IPS-15b (cell line): ENCODE measurements around the gene NEDD4.
"Not testable (repeated sequence)": the region's sequence is repeated elsewhere in the genome, so short reads cannot be mapped to it uniquely, and the experiment has no call there.

Experiments
- H3K27me3 ChIP-seq: one replicate; pipeline ENCODE4 v1.6.1; 2013; ENCODE audit warnings: low read length; ENCODE audit not compliant: control insufficient read depth, insufficient read depth
- H3K36me3 ChIP-seq: one replicate; pipeline ENCODE4 v1.6.1; 2013; ENCODE audit warnings: low read length; ENCODE audit not compliant: control insufficient read depth, insufficient read depth
- H3K4me1 ChIP-seq: one replicate; pipeline ENCODE4 v1.6.1; 2013; ENCODE audit warnings: mild to moderate bottlenecking, low read length; ENCODE audit not compliant: control insufficient read depth, insufficient read depth
- H3K4me3 ChIP-seq: one replicate; pipeline ENCODE4 v1.5.1; 2013; ENCODE audit warnings: low read depth, low read length
- H3K9ac ChIP-seq: one replicate; pipeline ENCODE4 v1.6.1; 2013; ENCODE audit warnings: low read depth, mild to moderate bottlenecking, low read length
- H3K9me3 ChIP-seq: one replicate; pipeline ENCODE4 v1.6.1; 2013; ENCODE audit warnings: mild to moderate bottlenecking, low read length; ENCODE audit not compliant: control insufficient read depth, insufficient read depth

NEDD4 gene

DNA sequence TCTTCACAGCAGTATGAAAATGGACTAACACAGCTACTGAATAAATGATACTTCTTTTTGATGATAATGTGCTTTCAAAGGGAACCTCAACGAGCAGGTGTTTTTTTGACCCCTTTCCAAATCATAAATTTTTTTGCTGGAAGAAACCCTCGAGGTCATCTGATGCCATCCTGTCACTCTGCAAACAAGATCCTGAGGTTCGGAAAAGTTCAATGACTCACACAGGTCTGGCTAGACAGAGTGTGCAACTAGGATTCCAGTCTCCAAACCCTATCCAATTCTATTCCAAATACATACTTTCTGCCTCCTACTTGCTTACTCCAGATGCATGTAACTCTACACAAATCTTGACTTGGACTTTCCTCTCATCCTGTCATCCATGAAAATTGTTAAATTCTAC is 124.7 kb downstream of the NEDD4 start:
- Histone ChIP-seq H3K27me3 (no peaks in the 10 kb centered on the region), H3K36me3 (no peaks in the 10 kb centered on the region), H3K4me1 (no peaks in the 10 kb centered on the region), H3K9me3 (no peaks in the 10 kb centered on the region), H3K9ac (no peak overlapping the region), H3K4me3 (no peak overlapping the region)

DNA sequence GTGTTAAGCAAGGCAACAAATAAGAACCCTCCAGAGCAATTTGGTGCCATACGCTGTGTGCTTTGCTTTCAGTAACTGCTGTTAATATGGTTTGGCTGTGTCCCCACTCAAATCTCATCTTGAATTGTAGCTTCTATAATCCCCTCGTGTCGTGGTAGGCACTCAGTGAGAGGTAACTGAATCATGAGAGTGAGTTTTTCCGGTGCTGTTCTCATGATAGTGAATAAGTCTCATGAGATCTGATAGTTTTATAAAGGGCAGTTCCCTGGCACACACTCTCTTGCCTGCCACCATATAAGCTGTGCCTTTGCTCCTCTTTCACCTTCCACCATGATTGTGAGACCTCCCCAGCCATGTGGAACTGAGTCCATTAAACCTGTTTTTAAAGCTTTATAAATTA is 125.1 kb downstream of the NEDD4 start:
- H3K27me3 ChIP-seq, H3K4me3 ChIP-seq: not testable (repeated sequence)

DNA sequence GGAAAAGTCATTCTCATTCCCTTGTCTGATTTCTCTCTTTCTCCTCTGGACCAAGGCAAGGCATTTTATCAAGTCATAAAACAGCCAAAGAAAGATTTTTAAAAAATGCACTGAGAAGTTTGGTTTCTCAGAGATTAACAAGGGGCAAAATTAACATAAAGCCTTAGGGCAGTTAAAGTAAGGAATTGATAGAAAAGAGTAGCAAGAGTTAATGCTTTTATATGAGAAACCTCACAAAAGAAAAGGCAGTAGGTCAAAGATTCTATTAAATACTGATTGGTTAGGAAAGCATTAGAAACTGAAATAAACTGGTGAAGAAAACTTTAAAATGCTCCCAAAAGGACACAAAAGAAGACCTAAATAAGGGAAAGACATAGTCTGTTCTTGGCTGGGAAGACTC is 129.5 kb downstream of the NEDD4 start:
- Histone ChIP-seq H3K4me1 (no peaks in the 10 kb centered on the region), H3K4me3 (no peak overlapping the region), H3K9ac (no peak overlapping the region), H3K36me3 (no peaks in the 10 kb centered on the region), H3K27me3 (no peaks in the 10 kb centered on the region), H3K9me3 (no peaks in the 10 kb centered on the region)

More for the DNA sequence above, 125.1 kb downstream of the NEDD4 start:
- H3K9ac ChIP-seq, H3K4me1 ChIP-seq, H3K36me3 ChIP-seq, H3K9me3 ChIP-seq: not testable (repeated sequence)

DNA sequence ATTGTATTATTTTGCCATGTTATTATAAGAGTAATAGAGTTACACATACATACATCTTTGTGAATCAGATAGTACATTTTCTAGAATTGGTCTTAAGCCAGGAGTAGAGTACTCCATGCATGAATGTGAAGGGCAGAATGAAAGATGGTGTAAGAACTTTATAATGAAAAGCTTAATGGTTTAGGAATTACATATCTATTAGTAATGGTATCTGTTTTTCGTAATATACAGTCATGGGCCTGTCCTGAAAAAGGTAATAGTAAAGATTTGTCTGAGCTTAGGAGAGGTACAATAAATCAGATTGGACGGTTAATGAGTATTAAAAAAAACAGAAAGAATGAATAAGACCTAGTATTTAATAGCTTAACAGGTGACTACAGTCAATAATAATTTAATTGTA is 132.3 kb downstream of the NEDD4 start:
- H3K4me1 ChIP-seq, result no peaks in the 10 kb centered on the region
- H3K36me3 ChIP-seq, result no peaks in the 10 kb centered on the region
- no peaks in the 10 kb centered on the region for H3K9me3 ChIP-seq
- no peak overlapping the region for H3K9ac ChIP-seq
- H3K4me3 ChIP-seq, result no peak overlapping the region
- H3K27me3 ChIP-seq, result no peaks in the 10 kb centered on the region

DNA sequence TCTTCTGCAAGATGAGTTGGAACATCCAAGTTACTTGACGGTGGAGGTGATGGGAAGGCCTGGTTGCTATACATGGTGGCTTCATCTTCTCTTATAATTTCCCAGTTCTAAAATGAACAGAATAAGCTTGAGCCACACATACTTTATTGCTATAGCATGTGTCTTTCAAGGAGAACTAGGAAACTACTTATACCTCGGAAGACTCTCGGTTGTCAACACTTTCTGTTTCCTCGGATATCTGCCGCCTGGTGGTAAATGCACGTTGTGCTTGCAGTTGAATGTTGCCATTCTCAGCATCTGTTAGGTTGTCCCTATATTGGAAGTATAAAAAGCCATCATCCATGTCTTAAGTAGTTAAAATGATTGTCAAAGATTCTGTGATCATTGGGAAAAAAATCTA is 132.9 kb downstream of the NEDD4 start:
- Histone ChIP-seq H3K36me3 (no peaks in the 10 kb centered on the region), H3K4me1 (no peaks in the 10 kb centered on the region), H3K27me3 (no peaks in the 10 kb centered on the region), H3K9ac (no peak overlapping the region), H3K9me3 (no peaks in the 10 kb centered on the region), H3K4me3 (no peak overlapping the region)

DNA sequence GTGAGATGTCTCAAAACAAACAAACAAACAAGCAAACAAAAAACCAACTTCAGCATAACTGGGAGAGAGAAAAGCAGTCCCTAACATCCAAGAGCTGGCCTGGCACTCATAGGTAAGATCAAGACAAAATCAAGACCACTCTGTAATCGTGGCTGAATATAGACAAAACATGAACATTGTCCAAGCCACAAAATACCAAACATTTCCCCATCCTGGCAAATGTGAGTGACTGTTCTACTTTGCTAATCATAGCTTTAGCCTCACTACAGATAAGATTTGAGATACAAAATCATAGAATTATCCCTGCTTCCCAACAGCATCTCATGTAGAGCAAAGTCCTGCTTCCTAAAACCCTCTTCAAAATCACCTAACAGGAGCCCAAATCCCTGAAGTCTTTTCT is 133.7 kb downstream of the NEDD4 start:
- no peak overlapping the region for H3K9ac ChIP-seq
- H3K36me3 ChIP-seq, result no peaks in the 10 kb centered on the region
- no peaks in the 10 kb centered on the region for H3K9me3 ChIP-seq
- no peaks in the 10 kb centered on the region for H3K27me3 ChIP-seq
- no peaks in the 10 kb centered on the region for H3K4me1 ChIP-seq
- no peak overlapping the region for H3K4me3 ChIP-seq

DNA sequence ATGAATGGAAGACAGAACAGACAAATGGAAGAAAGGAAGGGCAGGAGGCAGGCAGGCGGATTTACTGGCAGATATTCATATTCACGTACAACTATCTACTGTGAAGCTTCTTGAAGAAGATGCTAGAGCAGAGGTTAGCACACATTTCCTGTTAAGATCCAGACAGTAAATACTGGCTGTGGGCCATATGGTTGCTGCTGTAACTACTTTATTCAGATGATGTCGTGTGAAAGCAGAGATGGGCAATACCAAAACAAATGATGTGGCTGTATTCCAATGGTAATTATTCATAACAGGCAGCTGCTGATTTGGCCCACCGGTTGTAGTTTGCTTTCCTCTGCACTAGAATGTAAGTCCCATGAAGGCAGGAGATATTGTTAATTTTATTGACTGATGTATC is 134.8 kb downstream of the NEDD4 start:
- Histone ChIP-seq H3K36me3 (no peaks in the 10 kb centered on the region), H3K4me1 (no peaks in the 10 kb centered on the region), H3K4me3 (no peak overlapping the region), H3K27me3 (no peaks in the 10 kb centered on the region), H3K9ac (no peak overlapping the region), H3K9me3 (no peaks in the 10 kb centered on the region)

DNA sequence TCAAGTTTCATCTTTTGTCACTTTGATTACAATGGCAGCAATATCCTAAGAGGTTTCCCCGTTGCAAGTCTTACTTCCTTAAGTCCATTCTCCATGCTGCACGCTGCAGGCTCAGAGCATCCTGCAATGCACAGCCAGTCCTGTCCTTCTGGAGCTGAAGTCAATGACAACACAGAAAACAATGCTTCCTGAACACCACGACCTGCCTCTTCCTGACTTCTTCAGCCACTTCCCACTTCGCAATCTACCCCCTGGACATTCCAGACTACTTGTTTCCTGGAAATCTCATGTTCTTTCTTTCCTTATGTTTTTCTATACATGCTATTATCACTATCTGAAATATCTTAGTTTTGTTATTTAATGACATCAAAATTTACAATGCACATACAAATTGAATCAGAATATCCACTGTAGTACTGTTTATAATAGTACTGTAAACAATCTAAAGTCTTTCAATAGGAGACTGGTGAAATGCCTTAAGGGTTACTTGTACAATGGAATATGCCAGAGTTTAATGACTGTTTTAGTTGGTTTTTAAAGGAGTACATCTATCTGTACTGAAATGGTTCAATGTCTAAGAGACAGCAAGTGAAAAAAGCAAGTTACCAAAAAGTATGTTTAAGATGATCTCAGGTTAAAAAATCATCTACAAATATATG is 136.8 kb downstream of the NEDD4 start:
- Histone ChIP-seq H3K27me3 (no peaks in the 10 kb centered on the region), H3K36me3 (no peaks in the 10 kb centered on the region), H3K9me3 (no peaks in the 10 kb centered on the region), H3K9ac (no peak overlapping the region), H3K4me3 (no peak overlapping the region), H3K4me1 (no peaks in the 10 kb centered on the region)

DNA sequence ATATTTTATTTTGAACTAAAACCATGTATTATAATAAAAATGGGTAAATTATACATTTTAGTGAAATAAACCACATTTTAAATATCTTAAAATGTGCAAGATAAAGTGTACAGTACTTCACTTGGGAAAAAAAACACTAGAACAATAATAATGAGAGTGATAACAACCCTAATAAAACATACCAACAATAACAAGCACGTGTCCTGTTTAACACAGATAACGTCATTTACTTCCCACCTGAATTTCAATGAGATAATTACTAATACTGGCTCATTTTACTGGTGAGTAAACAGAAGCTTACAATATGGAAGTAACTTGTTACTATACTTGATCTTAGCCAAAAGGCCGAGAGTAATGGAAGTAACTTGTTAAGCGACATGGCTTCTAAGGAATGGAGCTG is 140.3 kb downstream of the NEDD4 start:
- no peaks in the 10 kb centered on the region for H3K27me3 ChIP-seq
- H3K36me3 ChIP-seq, result no peaks in the 10 kb centered on the region
- no peak overlapping the region for H3K9ac ChIP-seq
- H3K4me1 ChIP-seq, result no peaks in the 10 kb centered on the region
- H3K9me3 ChIP-seq, result no peaks in the 10 kb centered on the region
- no peak overlapping the region for H3K4me3 ChIP-seq

DNA sequence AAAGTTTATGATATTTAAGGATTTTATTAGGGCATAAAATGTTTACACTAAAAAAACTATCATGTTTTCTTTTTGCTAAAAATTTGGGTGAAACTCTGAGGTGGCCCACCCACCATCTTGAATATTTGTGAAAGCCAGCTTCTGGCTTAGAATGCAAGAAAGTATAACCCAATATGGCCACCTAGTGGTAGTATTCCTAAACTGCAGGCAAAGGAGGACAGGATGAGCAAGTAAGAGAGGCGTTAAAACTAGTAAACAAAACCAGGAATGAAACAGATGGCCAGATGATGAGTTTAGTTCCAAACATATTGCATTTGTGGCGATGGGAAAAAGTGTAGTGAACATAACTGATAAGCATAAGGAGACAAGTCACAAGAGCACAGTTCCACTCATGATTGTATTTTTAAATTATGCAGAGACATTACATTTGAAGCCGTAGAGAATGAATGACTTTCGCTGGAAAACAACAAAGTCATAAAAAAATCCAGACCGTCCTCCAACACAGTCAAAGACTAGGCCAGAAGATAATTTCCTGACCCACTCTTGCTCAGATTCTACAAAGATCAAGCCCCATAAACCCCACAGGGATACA is 147.2 kb downstream of the NEDD4 start:
- Histone ChIP-seq H3K4me1 (no peaks in the 10 kb centered on the region), H3K9ac (no peak overlapping the region), H3K9me3 (no peaks in the 10 kb centered on the region), H3K36me3 (no peaks in the 10 kb centered on the region), H3K4me3 (no peak overlapping the region), H3K27me3 (no peaks in the 10 kb centered on the region)

DNA sequence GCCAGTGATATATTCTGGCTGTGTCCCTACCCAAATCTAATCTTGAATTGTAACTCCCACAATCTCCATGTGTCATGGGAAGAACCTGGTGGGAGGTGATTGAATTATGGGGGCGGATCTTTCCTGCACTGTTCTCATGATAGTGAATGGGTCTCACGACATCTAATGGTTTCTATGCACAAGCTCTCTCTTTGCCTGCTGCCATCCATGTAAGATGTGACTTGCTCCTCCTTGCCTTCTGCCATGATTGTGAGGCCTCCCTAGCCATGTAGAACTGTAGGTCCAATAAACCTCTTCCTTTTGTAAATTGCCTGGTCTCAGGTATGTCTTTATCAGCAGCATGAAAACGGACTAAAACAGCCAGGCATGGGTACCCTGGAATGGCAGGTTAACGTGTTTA is 150.5 kb downstream of the NEDD4 start:
- not testable (repeated sequence) for H3K4me3 ChIP-seq, H3K9me3 ChIP-seq, H3K9ac ChIP-seq, H3K36me3 ChIP-seq, H3K4me1 ChIP-seq, H3K27me3 ChIP-seq

DNA sequence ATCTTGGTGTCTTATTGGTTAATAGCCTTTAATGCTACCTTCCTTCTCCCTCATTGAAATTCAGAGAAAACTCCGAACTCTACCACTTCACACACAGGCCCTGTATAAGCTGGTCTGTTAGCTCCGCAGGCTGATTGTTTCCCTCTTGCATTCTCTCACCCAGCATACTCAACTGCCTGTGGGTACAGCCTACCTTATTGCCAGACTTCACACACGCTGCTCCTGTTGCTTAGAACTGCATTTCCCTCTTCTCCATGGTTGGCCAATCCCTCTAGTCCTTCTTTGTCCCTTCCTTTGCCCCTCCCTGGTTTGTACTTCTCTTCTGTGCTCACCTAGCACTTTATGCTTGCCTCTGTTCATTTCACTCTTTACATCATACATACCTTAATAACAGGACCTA is 157.5 kb downstream of the NEDD4 start:
- H3K4me3 ChIP-seq, result no peak overlapping the region
- no peaks in the 10 kb centered on the region for H3K27me3 ChIP-seq
- no peaks in the 10 kb centered on the region for H3K36me3 ChIP-seq
- no peak overlapping the region for H3K9ac ChIP-seq
- no peaks in the 10 kb centered on the region for H3K4me1 ChIP-seq
- no peaks in the 10 kb centered on the region for H3K9me3 ChIP-seq
